HCT116 (cell line): ENCODE data around the gene GNB1L.

Experiments
- ATF3 ChIP-seq: IDR thresholded peaks from 2 replicates; pipeline ENCODE4 v1.6.1; 2012
- CEBPB ChIP-seq: IDR thresholded peaks from 2 replicates; pipeline ENCODE4 v1.6.1; 2012; ENCODE audit warnings: low read depth
- CTCF ChIP-seq, 3 experiments: fragments of 200-600 bp in 1 of 3; sonication (generic) in 1 of 3; IDR thresholded peaks in 2 of 3; conservative IDR thresholded peaks in 1 of 3; 2 replicates each; pipeline ENCODE4 v1.5.1; 2012 to 2017; ENCODE audit warnings: low read depth in 2 of 3, low read length in 2 of 3, antibody characterized with exemption in 1 of 3, borderline replicate concordance in 1 of 3, control low read depth in 1 of 3, mild to moderate bottlenecking in 1 of 3, mixed read lengths in 1 of 3, mixed run types in 1 of 3, moderate library complexity in 1 of 3; ENCODE audit not compliant: insufficient read depth in 1 of 3
- EZH2phosphoT487 ChIP-seq: fragments of 200-600 bp; IDR thresholded peaks from 2 replicates; pipeline ENCODE4 v1.6.1; 2018; ENCODE audit warnings: antibody characterized with exemption, borderline replicate concordance
- JUND ChIP-seq: IDR thresholded peaks from 2 replicates; pipeline ENCODE4 v1.6.1; 2012
- POLR2A ChIP-seq: IDR thresholded peaks from 2 replicates; pipeline ENCODE4 v1.7.0; 2011; ENCODE audit warnings: borderline replicate concordance; ENCODE audit not compliant: insufficient read depth, insufficient read length; ENCODE audit errors: extremely low read depth
- RAD21 ChIP-seq: IDR thresholded peaks from 2 replicates; pipeline ENCODE4 v1.6.1; 2012; ENCODE audit warnings: low read depth, mild to moderate bottlenecking
- REST ChIP-seq: IDR thresholded peaks from 2 replicates; pipeline ENCODE4 v1.6.1; 2012; ENCODE audit warnings: low read depth
- SP1 ChIP-seq: IDR thresholded peaks from 2 replicates; pipeline ENCODE4 v1.6.1; 2012; ENCODE audit warnings: low read depth
- ZNF274 ChIP-seq: fragments of 200-500 bp; sonication (Bioruptor generic); IDR thresholded peaks from 2 replicates; pipeline ENCODE4 v1.6.1; 2014; ENCODE audit warnings: mild to moderate bottlenecking, low read depth, low read length, inconsistent platforms

- TF ChIP-seq CEBPB (no peak), ATF3 (no peak), CTCF (IDR thresholded peaks at IDR 0.05 in 2 of 3, conservative IDR thresholded peaks at IDR 0.05 in 1 of 3; ENCODE audit: borderline replicate concordance in 1 of 3, insufficient read depth in 1 of 3, low read depth in 2 of 3, low read length in 2 of 3) (no peak), POLR2A (no peak), JUND (no peak), REST (no peak), ZNF274 (no peak), RAD21 (no peak), SP1 (no peak), EZH2phosphoT487 (no peak)
Observed at GRCh38 chr22:19740586-19740985, 114.1 kb downstream of the GNB1L start.
